ENCODE measurements around the gene ZBTB11.

ZBTB11 gene, protein sequence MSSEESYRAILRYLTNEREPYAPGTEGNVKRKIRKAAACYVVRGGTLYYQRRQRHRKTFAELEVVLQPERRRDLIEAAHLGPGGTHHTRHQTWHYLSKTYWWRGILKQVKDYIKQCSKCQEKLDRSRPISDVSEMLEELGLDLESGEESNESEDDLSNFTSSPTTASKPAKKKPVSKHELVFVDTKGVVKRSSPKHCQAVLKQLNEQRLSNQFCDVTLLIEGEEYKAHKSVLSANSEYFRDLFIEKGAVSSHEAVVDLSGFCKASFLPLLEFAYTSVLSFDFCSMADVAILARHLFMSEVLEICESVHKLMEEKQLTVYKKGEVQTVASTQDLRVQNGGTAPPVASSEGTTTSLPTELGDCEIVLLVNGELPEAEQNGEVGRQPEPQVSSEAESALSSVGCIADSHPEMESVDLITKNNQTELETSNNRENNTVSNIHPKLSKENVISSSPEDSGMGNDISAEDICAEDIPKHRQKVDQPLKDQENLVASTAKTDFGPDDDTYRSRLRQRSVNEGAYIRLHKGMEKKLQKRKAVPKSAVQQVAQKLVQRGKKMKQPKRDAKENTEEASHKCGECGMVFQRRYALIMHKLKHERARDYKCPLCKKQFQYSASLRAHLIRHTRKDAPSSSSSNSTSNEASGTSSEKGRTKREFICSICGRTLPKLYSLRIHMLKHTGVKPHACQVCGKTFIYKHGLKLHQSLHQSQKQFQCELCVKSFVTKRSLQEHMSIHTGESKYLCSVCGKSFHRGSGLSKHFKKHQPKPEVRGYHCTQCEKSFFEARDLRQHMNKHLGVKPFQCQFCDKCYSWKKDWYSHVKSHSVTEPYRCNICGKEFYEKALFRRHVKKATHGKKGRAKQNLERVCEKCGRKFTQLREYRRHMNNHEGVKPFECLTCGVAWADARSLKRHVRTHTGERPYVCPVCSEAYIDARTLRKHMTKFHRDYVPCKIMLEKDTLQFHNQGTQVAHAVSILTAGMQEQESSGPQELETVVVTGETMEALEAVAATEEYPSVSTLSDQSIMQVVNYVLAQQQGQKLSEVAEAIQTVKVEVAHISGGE

DNA sequence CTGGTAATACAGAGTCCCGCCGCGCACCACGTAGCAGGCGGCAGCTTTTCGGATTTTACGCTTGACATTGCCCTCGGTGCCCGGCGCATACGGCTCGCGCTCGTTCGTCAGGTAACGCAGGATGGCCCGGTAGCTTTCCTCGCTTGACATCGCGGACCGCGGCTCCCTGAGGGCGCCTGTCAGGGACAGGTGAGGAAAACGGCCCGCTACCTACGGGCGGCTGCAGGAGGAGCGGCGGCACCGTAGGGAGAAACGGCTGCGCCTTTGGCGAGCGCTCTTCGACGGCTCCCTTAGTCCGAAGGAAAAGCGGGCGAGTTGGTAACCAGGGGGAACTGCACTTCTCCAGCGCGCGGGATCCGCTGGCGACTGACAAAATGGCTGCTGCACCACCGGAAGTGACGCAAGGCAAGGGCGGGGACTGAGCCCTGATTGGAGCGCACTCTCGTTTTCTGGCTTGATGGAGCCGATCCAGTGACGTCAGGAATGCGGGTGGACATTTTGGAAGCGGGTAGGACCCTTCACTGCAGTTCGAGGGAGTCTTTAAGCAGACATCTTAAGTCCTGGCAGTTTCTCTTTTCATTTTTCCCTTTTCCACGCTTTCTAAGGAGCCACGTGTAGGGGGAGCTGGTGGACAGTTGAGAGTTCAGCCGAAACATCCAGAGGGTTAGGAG is at the start of gene ZBTB11:
ZBTB11 (minus strand) TSS at position 368 of the 671 bp plus-strand sequence; CDS start at position 150, 218 bp downstream.
- H3K4me3 ChIP-seq (ENCODE audit: control insufficient read depth, low read depth, low read length), result peak within 1 kb of the TSS; percentile 93
- TF ChIP-seq, protein P1, sequence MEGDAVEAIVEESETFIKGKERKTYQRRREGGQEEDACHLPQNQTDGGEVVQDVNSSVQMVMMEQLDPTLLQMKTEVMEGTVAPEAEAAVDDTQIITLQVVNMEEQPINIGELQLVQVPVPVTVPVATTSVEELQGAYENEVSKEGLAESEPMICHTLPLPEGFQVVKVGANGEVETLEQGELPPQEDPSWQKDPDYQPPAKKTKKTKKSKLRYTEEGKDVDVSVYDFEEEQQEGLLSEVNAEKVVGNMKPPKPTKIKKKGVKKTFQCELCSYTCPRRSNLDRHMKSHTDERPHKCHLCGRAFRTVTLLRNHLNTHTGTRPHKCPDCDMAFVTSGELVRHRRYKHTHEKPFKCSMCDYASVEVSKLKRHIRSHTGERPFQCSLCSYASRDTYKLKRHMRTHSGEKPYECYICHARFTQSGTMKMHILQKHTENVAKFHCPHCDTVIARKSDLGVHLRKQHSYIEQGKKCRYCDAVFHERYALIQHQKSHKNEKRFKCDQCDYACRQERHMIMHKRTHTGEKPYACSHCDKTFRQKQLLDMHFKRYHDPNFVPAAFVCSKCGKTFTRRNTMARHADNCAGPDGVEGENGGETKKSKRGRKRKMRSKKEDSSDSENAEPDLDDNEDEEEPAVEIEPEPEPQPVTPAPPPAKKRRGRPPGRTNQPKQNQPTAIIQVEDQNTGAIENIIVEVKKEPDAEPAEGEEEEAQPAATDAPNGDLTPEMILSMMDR (conservative IDR thresholded peaks at IDR 0.05; ENCODE audit: control insufficient read depth, insufficient read depth, low read depth, low read length), result peak; percentile 65
- DNase-seq (ENCODE audit: low read depth), result peak; percentile 100

DNA sequence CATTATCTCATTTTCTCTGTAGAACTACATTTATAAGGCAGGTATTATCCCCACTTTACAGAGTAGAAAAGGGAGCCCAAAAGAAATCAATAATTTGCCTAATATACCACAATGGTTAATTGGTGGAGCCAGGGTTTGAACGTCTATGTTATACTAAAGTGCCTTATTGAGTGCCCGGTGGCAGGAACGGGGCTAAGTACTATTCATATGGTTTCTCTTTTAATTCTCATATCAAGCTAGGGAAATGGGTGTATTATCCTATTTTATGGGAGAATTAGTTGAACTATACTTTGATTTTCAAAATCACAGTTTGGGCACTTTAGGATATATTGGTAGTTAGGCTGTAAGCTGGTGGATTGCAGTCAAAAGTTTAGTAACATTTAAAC is 49.0 kb upstream of the ZBTB11 start:
- no peak for DNase-seq (ENCODE audit: low read depth)

DNA sequence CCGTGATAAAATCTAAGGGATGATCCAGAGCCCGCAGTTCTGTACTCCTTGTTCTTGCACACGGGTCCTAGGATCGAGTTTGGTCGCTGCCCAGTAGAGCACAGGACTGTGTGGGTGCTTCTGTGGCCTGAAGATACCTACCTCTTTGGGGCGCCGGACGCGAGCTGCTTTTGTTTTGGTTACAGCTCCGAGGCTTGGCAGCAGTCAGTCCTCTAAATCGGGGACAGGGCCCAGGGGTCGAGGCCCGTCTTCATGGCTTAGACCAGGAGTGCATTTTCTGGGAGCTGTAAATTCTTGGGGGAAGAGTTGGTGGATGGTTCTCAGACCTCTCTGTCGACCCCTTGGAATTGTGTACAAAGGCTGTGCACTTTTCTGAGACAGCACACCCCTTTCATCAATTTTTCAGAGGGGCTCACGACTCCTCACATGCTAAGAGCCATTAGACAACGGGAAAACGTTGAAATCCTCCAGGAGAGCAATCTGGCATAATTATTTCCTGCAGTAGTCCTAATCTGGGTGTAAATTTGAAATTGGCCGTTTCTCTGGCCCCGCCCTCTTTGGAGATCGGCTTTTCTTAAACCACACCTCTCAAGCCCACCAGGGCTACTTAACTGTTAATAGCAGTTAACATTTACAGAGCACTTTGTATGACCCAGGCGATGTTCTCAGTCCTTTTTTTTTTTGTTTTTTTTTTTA is 48.4 kb upstream of the ZBTB11 start:
- peak overlapping the region; percentile 94 for H3K4me3 ChIP-seq (ENCODE audit: control insufficient read depth, low read depth, low read length)
- peak; percentile 25 for DNase-seq (ENCODE audit: low read depth)
- TF ChIP-seq, protein P1 (conservative IDR thresholded peaks at IDR 0.05; ENCODE audit: control insufficient read depth, insufficient read depth, low read depth, low read length), result no peak

More for the DNA sequence above, 49.0 kb upstream of the ZBTB11 start:
- TF ChIP-seq, protein P1 (conservative IDR thresholded peaks at IDR 0.05; ENCODE audit: control insufficient read depth, insufficient read depth, low read depth, low read length), result no peak
- peak overlapping the region; percentile 94 for H3K4me3 ChIP-seq (ENCODE audit: control insufficient read depth, low read depth, low read length)

DNA sequence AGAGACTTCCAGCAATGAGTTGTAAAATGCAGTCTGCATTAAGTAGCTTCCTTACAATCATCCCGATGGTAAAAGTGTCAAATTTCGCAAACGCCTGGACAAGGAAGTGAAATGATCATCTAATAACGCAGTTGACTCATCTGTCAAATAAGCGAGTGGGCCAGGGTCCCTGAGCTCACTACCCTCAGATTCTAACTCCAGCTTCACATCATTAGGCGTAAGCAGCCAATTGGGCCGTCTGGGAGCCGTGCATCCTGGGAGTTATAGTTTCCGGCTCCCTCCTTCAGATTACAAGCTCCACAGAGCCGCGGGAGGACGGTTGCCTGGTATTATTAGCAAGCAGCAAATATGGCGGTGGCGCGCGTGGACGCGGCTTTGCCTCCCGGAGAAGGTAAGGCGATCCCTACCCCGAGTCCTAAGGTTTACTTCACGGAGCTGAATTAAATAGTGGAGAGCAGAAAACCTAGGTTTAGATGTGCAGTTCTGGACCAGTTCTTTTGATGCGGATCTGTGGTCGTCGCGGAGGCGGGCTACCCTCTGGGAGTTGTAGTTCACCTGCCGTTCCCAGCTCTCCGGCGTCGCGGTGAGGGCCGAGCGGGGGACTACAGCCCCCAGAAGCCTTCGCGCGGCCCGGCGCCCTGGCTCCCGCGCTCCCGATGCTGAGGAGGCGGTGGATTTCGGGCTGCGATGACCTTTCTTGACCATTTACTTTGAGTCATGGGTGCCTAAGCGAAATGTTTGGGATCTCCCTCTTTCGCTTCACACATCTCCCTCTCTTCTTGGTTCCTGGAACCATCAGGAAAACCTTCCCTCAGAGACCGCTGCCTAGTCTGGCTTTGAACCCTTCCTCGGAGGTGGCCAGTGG is 47.6 kb upstream of the ZBTB11 start, which contains the start of gene CEP97:
CEP97 (plus strand) TSS at position 286 of the 865 bp plus-strand sequence; CDS start at position 349, 63 bp downstream.
- peak within 1 kb of the TSS; percentile 94 for H3K4me3 ChIP-seq (ENCODE audit: control insufficient read depth, low read depth, low read length)
- TF ChIP-seq, protein P1 (conservative IDR thresholded peaks at IDR 0.05; ENCODE audit: control insufficient read depth, insufficient read depth, low read depth, low read length), result no peak
- peak; percentile 93 for DNase-seq (ENCODE audit: low read depth)

DNA sequence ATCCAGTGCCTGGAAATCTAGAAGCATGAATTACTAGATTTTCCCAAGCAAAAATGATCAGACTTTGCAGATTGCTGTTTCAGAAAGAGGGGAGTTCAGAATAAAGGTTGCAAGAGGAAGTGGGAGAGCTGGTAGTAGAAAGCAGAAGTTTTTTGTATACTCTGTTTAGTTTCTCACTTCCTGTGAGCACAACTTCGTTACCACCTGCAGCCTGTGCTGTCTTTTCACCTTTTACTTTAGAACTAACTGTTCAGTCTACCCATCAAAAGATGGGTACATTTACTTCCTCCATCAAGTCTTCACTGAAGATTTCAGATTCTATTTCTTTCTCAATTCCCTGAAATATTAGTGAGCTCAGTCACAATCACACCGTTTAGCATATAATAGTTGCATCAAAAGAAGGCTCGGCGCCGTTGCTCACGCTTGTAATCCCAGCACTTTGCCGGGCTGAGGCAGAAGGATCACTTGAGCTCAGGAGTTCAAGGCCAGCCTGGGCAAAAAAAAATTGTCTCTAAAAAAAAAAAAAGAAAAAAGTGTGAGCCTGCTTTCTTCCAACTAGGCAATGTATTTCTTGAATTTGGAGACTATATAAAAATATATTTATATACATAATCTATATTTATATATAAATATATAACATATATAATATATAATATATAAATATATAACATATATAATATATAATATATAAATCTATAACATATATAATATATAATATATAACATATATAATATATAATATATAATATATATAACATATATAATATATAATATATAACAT is 45.7 kb upstream of the ZBTB11 start:
- DNase-seq (ENCODE audit: low read depth), result no peak
- no peak overlapping the region for H3K4me3 ChIP-seq (ENCODE audit: control insufficient read depth, low read depth, low read length)

More for the DNA sequence above, 45.7 kb upstream of the ZBTB11 start:
- TF ChIP-seq, protein P1 (conservative IDR thresholded peaks at IDR 0.05; ENCODE audit: control insufficient read depth, insufficient read depth, low read depth, low read length), result no peak
